ENCODE measurements around the gene GOLIM4. TPM values are rescaled to one million over a fixed set of nuclear protein-coding genes. Genes with fewer than 3 reads are reported as not detected.

The GOLIM4 gene
- total RNA-seq, 1 experiment from 2014 or later, result 30.0 TPM

DNA sequence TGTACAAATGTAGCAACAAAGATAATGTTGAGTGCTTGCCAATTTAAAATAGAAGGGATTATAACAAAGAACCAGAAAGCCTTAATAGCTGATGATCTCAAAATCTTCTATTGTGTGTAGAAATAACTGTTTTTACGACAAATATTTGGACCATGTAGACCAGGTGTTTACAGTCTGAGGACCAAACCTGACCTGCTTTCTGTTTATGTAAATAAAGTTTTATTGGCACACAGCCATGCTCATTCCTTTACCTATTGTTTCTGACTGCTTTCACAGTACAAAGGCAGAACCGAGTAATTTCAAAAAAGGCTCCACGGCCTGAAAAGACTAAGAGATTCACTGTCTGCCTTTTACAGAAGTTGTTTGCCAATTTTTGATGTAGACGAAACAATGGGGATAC, 91.8 kb downstream of the GOLIM4 start:
- H3K4me3 Mint-ChIP-seq, result no peak overlapping the region
- no peak for DNase-seq (ENCODE audit: low spot score)
- no peaks in the 10 kb centered on the region for H3K4me1 Mint-ChIP-seq
- H3K27me3 Mint-ChIP-seq (ENCODE audit: low read depth), result no peaks in the 10 kb centered on the region
- CTCF ChIA-PET, result no interaction called here
- H3K27ac Mint-ChIP-seq, result no peak overlapping the region
- TF ChIP-seq RELA (CRISPR knock-in tag; IDR thresholded peaks at IDR 0.05; ENCODE audit: borderline replicate concordance) (no peak), NFATC4 (CRISPR knock-in tag; IDR thresholded peaks at IDR 0.05) (no peak), JUN (CRISPR knock-in tag; IDR thresholded peaks at IDR 0.05) (no peak), ZNF263 (CRISPR knock-in tag; IDR thresholded peaks at IDR 0.05; ENCODE audit: low read depth) (no peak), E2F1 (CRISPR knock-in tag; IDR thresholded peaks at IDR 0.05) (no peak)
- TF ChIP-seq, protein P1, sequence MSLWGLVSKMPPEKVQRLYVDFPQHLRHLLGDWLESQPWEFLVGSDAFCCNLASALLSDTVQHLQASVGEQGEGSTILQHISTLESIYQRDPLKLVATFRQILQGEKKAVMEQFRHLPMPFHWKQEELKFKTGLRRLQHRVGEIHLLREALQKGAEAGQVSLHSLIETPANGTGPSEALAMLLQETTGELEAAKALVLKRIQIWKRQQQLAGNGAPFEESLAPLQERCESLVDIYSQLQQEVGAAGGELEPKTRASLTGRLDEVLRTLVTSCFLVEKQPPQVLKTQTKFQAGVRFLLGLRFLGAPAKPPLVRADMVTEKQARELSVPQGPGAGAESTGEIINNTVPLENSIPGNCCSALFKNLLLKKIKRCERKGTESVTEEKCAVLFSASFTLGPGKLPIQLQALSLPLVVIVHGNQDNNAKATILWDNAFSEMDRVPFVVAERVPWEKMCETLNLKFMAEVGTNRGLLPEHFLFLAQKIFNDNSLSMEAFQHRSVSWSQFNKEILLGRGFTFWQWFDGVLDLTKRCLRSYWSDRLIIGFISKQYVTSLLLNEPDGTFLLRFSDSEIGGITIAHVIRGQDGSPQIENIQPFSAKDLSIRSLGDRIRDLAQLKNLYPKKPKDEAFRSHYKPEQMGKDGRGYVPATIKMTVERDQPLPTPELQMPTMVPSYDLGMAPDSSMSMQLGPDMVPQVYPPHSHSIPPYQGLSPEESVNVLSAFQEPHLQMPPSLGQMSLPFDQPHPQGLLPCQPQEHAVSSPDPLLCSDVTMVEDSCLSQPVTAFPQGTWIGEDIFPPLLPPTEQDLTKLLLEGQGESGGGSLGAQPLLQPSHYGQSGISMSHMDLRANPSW (CRISPR knock-in tag; conservative IDR thresholded peaks at IDR 0.05; ENCODE audit: low read depth), result no peak
- POLR2A ChIA-PET, result no interaction called here
- H3K36me3 Mint-ChIP-seq, result no peaks in the 10 kb centered on the region
- peaks cover 7% of the 10 kb centered on the region for H3K9me3 Mint-ChIP-seq
- no peak for ATAC-seq

DNA sequence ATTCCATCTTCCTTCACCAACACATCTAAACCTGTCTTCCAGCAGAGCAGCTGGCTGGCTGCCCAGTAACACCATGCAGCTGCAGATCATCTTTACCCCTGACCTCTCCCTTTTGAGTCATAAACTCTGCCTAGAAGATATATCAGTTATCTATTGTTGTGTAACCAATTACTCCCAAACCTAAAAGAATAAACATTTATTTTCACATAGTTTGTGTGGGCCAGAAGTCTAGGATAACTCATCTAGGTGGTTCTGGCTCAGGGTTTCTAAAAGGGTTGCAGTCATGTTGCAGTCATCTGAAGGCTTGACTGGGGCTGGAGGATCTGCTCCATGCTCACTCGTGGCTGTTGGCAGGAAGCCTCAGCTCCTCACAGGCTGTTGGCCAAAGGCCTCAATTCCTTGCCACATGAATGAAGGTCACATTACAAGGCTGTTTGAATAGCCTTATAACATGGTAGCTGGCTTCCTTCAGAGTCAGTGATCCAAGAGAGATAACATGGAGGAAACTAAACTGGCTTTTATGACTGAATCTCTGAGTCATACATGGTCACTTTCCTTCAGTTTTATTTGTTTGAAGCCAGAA, 92.8 kb downstream of the GOLIM4 start:
- CTCF ChIA-PET, result no interaction called here
- POLR2A ChIA-PET, result no interaction called here

More for the DNA sequence above, 92.8 kb downstream of the GOLIM4 start:
- ATAC-seq (no peak), DNase-seq (ENCODE audit: low spot score) (no peak)
- H3K36me3 Mint-ChIP-seq, result no peaks in the 10 kb centered on the region
- peaks cover 7% of the 10 kb centered on the region for H3K9me3 Mint-ChIP-seq
- H3K27me3 Mint-ChIP-seq (ENCODE audit: low read depth), result no peaks in the 10 kb centered on the region
- no peak for TF ChIP-seq ZNF232 (CRISPR knock-in tag; IDR thresholded peaks at IDR 0.05)
- TF ChIP-seq, protein P2, sequence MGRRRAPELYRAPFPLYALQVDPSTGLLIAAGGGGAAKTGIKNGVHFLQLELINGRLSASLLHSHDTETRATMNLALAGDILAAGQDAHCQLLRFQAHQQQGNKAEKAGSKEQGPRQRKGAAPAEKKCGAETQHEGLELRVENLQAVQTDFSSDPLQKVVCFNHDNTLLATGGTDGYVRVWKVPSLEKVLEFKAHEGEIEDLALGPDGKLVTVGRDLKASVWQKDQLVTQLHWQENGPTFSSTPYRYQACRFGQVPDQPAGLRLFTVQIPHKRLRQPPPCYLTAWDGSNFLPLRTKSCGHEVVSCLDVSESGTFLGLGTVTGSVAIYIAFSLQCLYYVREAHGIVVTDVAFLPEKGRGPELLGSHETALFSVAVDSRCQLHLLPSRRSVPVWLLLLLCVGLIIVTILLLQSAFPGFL (CRISPR knock-in tag; IDR thresholded peaks at IDR 0.05; ENCODE audit: borderline replicate concordance), result no peak
- TF ChIP-seq FOXJ3 (CRISPR knock-in tag; IDR thresholded peaks at IDR 0.05; ENCODE audit: borderline replicate concordance), result no peak
- TF ChIP-seq IRF2 (CRISPR knock-in tag; IDR thresholded peaks at IDR 0.05; ENCODE audit: borderline replicate concordance, low read depth), result no peak
- no peak for TF ChIP-seq CTCF (IDR thresholded peaks at IDR 0.05)
- TF ChIP-seq JUN (CRISPR knock-in tag; IDR thresholded peaks at IDR 0.05), result no peak
- TF ChIP-seq IRF1 (CRISPR knock-in tag; IDR thresholded peaks at IDR 0.05), result no peak
- no peak for TF ChIP-seq EMX1 (CRISPR knock-in tag; IDR thresholded peaks at IDR 0.05)
- TF ChIP-seq ZNF396 (CRISPR knock-in tag; IDR thresholded peaks at IDR 0.05; ENCODE audit: borderline replicate concordance), result no peak
- TF ChIP-seq, protein P3, sequence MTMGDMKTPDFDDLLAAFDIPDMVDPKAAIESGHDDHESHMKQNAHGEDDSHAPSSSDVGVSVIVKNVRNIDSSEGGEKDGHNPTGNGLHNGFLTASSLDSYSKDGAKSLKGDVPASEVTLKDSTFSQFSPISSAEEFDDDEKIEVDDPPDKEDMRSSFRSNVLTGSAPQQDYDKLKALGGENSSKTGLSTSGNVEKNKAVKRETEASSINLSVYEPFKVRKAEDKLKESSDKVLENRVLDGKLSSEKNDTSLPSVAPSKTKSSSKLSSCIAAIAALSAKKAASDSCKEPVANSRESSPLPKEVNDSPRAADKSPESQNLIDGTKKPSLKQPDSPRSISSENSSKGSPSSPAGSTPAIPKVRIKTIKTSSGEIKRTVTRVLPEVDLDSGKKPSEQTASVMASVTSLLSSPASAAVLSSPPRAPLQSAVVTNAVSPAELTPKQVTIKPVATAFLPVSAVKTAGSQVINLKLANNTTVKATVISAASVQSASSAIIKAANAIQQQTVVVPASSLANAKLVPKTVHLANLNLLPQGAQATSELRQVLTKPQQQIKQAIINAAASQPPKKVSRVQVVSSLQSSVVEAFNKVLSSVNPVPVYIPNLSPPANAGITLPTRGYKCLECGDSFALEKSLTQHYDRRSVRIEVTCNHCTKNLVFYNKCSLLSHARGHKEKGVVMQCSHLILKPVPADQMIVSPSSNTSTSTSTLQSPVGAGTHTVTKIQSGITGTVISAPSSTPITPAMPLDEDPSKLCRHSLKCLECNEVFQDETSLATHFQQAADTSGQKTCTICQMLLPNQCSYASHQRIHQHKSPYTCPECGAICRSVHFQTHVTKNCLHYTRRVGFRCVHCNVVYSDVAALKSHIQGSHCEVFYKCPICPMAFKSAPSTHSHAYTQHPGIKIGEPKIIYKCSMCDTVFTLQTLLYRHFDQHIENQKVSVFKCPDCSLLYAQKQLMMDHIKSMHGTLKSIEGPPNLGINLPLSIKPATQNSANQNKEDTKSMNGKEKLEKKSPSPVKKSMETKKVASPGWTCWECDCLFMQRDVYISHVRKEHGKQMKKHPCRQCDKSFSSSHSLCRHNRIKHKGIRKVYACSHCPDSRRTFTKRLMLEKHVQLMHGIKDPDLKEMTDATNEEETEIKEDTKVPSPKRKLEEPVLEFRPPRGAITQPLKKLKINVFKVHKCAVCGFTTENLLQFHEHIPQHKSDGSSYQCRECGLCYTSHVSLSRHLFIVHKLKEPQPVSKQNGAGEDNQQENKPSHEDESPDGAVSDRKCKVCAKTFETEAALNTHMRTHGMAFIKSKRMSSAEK (CRISPR knock-in tag; IDR thresholded peaks at IDR 0.05; ENCODE audit: borderline replicate concordance), result no peak
- TF ChIP-seq RORB (CRISPR knock-in tag; IDR thresholded peaks at IDR 0.05), result no peak
- no peak overlapping the region for H3K27ac Mint-ChIP-seq
- H3K4me1 Mint-ChIP-seq, result no peaks in the 10 kb centered on the region
- no peak overlapping the region for H3K4me3 Mint-ChIP-seq

Measured in WTC11 (cell line).